Measurements from ENCODE around the gene BEX1. TPM values are rescaled to one million over a fixed set of nuclear protein-coding genes. Genes with fewer than 3 reads are reported as not detected.
A peak's percentile ranks its signal among the peaks of the same experiment; 100 is the strongest.

Gene BEX1
- total RNA-seq, 1 donor from 2014 or later: not detected

DNA sequence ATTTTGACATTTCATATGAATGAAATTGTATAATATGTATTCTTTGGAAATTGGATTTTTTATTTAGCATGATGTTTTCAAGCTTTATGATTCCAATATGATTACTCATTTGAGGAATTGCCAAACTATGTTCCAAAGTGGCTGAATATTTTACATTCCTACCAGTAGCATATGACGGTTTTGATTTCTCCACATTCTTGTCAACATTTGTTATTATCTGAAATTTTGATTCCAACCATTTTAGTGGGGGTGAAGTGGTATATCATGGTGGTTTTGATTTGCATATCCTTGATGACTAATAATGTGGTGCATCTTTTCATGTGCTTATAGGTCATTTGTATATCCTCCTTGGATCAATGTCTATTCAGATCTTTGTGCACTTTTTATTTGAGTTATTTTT lies 2.6 kb upstream of the BEX1 start:
- H3K36me3 ChIP-seq (ENCODE audit: control insufficient read depth, insufficient read depth, low read length): no peaks in the 10 kb centered on the region
- H3K27me3 ChIP-seq (ENCODE audit: control insufficient read depth, insufficient read depth, low read length): no peaks in the 10 kb centered on the region
- no peak for FAIRE-seq
- DNase-seq (ENCODE audit: low read depth): peak; percentile 0
- H3K4me3 ChIP-seq (ENCODE audit: low read depth, low read length): no peak overlapping the region
- TF ChIP-seq, protein P1, sequence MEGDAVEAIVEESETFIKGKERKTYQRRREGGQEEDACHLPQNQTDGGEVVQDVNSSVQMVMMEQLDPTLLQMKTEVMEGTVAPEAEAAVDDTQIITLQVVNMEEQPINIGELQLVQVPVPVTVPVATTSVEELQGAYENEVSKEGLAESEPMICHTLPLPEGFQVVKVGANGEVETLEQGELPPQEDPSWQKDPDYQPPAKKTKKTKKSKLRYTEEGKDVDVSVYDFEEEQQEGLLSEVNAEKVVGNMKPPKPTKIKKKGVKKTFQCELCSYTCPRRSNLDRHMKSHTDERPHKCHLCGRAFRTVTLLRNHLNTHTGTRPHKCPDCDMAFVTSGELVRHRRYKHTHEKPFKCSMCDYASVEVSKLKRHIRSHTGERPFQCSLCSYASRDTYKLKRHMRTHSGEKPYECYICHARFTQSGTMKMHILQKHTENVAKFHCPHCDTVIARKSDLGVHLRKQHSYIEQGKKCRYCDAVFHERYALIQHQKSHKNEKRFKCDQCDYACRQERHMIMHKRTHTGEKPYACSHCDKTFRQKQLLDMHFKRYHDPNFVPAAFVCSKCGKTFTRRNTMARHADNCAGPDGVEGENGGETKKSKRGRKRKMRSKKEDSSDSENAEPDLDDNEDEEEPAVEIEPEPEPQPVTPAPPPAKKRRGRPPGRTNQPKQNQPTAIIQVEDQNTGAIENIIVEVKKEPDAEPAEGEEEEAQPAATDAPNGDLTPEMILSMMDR (IDR thresholded peaks at IDR 0.05; ENCODE audit: insufficient read depth, low read length, severe bottlenecking): no peak

- no peaks in the 10 kb centered on the region for H3K27me3 ChIP-seq (ENCODE audit: control insufficient read depth, insufficient read depth, low read length)
- FAIRE-seq (no peak), DNase-seq (ENCODE audit: low read depth) (peak; percentile 1)
- TF ChIP-seq, protein P1 (IDR thresholded peaks at IDR 0.05; ENCODE audit: insufficient read depth, low read length, severe bottlenecking): no peak
- H3K4me3 ChIP-seq (ENCODE audit: low read depth, low read length): no peak overlapping the region
- no peaks in the 10 kb centered on the region for H3K36me3 ChIP-seq (ENCODE audit: control insufficient read depth, insufficient read depth, low read length)
These were observed 653 bp downstream of the BEX1 start for GRCh38 chrX:103063191-103063845.

DNA sequence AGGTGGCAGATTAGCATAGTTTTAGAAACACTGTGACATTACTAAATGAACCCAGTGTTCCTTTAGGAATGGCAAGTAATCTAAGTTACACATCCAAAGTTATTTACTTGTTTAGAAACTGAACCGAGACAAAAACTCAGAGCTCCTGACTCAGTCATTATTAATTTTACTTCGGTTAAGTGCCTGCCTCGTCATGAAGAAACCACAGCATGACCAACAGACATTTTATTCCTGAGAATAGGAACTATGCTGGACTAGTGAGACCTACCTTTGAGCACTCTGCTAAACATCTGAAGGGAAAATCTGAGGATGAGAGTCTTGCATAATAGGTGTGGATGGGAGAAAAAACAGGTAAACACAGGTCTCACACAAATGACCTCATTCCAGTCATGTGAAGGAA lies 2.5 kb downstream of the BEX1 start:
- no peak for FAIRE-seq

DNA sequence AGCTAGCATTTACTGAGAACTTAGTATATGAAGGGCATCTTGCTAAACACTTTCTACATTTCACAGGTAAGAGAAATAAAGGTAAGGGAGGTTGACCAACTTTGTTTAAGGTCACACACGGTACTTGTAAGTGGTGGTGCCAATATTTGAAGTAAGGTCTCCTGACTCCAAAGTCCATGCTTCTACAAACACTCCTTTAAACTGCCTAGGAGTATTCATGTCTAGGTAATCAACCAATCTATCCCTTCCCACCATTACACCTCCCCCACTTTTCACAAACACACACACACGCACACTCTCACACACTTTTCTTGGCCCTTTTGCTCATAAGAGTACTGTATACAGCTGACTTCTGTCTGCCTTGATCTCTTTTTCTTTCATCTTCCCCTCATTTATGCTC lies 7.1 kb downstream of the BEX1 start:
- Histone ChIP-seq H3K36me3 (ENCODE audit: control insufficient read depth, insufficient read depth, low read length) (no peaks in the 10 kb centered on the region), H3K27me3 (ENCODE audit: control insufficient read depth, insufficient read depth, low read length) (no peaks in the 10 kb centered on the region), H3K4me3 (ENCODE audit: low read depth, low read length) (no peak overlapping the region)
- TF ChIP-seq, protein P1 (IDR thresholded peaks at IDR 0.05; ENCODE audit: insufficient read depth, low read length, severe bottlenecking): no peak
- DNase-seq (ENCODE audit: low read depth): no peak
- no peak for FAIRE-seq

More for the DNA sequence above, 2.5 kb downstream of the BEX1 start:
- Histone ChIP-seq H3K36me3 (ENCODE audit: control insufficient read depth, insufficient read depth, low read length) (no peaks in the 10 kb centered on the region), H3K27me3 (ENCODE audit: control insufficient read depth, insufficient read depth, low read length) (no peaks in the 10 kb centered on the region), H3K4me3 (ENCODE audit: low read depth, low read length) (no peak overlapping the region)
- peak; percentile 17 for DNase-seq (ENCODE audit: low read depth)
- TF ChIP-seq, protein P1 (IDR thresholded peaks at IDR 0.05; ENCODE audit: insufficient read depth, low read length, severe bottlenecking): no peak

DNA sequence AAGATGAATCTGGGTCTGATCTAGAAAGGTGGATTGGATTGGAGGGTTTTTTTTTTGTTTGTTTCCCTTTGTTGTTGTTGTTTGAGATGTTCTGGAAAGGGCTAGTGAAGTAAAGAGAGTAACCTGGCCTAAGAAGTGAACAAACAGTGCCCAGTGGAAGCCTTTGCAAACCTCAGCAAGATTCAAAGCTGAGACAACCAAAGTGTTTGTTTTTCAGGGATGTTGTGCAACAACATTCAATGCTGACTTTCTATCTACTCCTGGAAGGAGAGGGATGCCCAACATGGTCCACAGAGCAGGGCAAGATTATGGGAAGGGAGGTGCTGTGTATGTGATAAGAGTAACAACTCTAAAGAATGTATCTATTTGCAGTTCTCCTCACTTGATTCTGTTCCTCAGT lies 11.3 kb downstream of the BEX1 start:
- no peak for FAIRE-seq

More for the DNA sequence above, 11.3 kb downstream of the BEX1 start:
- no peaks in the 10 kb centered on the region for H3K36me3 ChIP-seq (ENCODE audit: control insufficient read depth, insufficient read depth, low read length)
- TF ChIP-seq, protein P1 (IDR thresholded peaks at IDR 0.05; ENCODE audit: insufficient read depth, low read length, severe bottlenecking): no peak
- no peaks in the 10 kb centered on the region for H3K27me3 ChIP-seq (ENCODE audit: control insufficient read depth, insufficient read depth, low read length)
- H3K4me3 ChIP-seq (ENCODE audit: low read depth, low read length): no peak overlapping the region
- no peak for DNase-seq (ENCODE audit: low read depth)

Measured in bronchial epithelial cell (primary cell).